C4-2B (cell line): Measurements from ENCODE around the gene TP53I3.
A peak's percentile ranks its signal among the peaks of the same experiment; 100 is the strongest.

Experiments used
- H3K27ac ChIP-seq: fragments of 450-650 bp; 2 replicates; pipeline ENCODE4 v1.5.1; 2017
- CTCF ChIP-seq: fragments of 450-650 bp; conservative IDR thresholded peaks from 2 replicates; pipeline ENCODE4 v1.5.1; 2017; ENCODE audit warnings: mild to moderate bottlenecking
- ZFX ChIP-seq: fragments of 450-650 bp; IDR thresholded peaks from 2 replicates; pipeline ENCODE4 v1.6.1; 2017

Gene TP53I3

GRCh38 chr2:24084386-24085199 lies at the start of gene TP53I3:
TP53I3 (minus strand) TSS chr2:24084834; CDS start chr2:24084326, 508 bp downstream.
- TF ChIP-seq ZFX (no peak), CTCF (peak; percentile 97)
- H3K27ac ChIP-seq: peak within 1 kb of the TSS; percentile 67

- TF ChIP-seq ZFX: no peak
- no peak for TF ChIP-seq CTCF
- no peak overlapping the region for H3K27ac ChIP-seq
Observed at GRCh38 chr2:24132543-24132942, 47.9 kb upstream of the TP53I3 start.

- H3K27ac ChIP-seq: no peak overlapping the region
- no peak for TF ChIP-seq ZFX
- TF ChIP-seq CTCF: no peak
Observed at GRCh38 chr2:24125956-24126355, 41.3 kb upstream of the TP53I3 start.

GRCh38 chr2:24123922-24124580 lies 39.4 kb upstream of the TP53I3 start:
- H3K27ac ChIP-seq: peak overlapping the region; percentile 81
- TF ChIP-seq CTCF: no peak; the same call in 1 of the 2 replicates
- TF ChIP-seq ZFX: peak; percentile 57

GRCh38 chr2:24123195-24123921 lies 38.7 kb upstream of the TP53I3 start, which contains the start of the genes FAM228B and PFN4:
FAM228B (plus strand) TSS chr2:24123469; CDS start chr2:24124362, 893 bp downstream.
PFN4 (minus strand) TSS chr2:24123334; CDS start chr2:24122535, 799 bp downstream.
- TF ChIP-seq CTCF (no peak; the same call in 1 of the 2 replicates), ZFX (peak; percentile 95)
- H3K27ac ChIP-seq: peak within 1 kb of the TSS; percentile 81

- H3K27ac ChIP-seq: peak overlapping the region; percentile 81
- no peak for TF ChIP-seq ZFX
- TF ChIP-seq CTCF: no peak
Observed at GRCh38 chr2:24122366-24123194, 37.9 kb upstream of the TP53I3 start.
